HG02678 (cell line): Measurements from ENCODE around the gene CHADL.

Experiments
- ATAC-seq: cut with Tn5 transposase; IDR thresholded peaks from one replicate; pipeline ENCODE4 v1.9.1; 2021; ENCODE audit warnings: mild to moderate bottlenecking, moderate library complexity; ENCODE audit not compliant: unreplicated experiment

CHADL gene

DNA sequence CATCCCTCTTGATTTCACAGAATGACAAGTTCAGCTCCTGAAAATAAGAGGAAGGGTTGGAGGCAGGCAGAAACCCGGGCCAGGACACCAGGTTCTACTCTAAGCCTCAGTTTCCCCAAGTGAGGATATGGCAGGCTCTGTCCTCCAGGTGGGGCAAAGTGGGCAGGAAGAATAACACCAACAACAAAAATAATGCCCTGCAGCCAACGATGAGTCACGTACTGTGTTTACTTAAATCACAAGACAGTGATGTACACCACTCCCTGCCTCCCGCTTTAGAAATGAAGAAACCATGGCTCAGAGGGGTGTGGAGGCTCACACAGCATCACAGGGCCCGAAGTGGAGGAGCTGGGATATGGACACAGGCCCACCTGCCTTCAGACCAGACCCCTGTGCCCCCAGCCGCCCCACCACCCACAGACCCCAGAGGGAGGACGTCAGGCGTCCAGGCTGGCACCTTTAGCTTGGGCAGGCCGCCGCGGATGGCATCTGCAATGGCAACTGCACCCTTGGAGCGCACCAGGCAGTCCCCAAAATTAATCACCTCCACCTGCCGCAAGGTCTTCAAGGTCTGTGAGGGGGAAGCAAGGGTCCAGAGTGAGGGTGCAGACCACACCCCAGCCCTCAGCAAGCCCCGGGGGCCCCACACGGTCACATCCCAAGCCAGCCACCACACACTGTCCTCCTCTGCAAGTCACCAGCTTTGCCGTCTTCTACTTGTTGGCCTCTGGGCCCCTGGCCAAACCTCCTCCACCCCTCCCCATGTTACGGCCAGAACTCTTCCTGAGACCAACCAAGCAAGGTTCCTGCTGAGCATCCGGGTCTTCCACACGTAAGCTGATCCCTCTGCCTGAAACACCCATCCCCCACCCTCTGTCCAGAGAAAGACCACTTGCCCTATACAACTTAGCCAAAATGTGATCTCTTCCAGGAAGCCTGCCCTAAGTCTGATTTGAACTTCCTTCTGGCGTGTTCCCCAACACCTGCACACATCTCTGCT lies 15.8 kb upstream of the CHADL start:
- ATAC-seq, result no peak

- no peak for ATAC-seq
Measured at GRCh38 chr22:41254230-41254629, 13.5 kb upstream of the CHADL start.

- ATAC-seq, result no peak
Measured at GRCh38 chr22:41252365-41252764, 11.6 kb upstream of the CHADL start.

- no peak for ATAC-seq
Measured at GRCh38 chr22:41250127-41250526, 9.4 kb upstream of the CHADL start.

DNA sequence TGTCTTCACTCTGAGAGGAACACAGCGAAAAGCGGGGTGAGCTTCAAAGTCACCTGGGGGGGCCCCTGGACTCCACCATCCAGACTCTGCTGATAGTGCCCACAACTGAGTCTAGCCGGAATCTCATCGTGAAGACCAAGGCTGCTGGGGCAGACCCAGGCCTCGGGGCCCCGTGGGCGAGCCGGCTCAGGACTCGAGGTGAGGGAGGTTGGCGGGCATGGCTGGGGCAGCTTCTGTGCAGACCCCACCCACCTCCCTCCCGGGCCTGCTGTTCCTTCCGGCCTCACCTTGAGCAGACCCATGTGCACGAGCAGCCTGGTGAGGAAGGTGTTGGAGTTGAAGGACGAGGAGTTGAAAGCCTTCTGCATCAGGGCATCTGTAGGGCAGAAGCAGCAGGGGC lies 8.7 kb upstream of the CHADL start:
- no peak for ATAC-seq

- ATAC-seq, result no peak
Measured at GRCh38 chr22:41248758-41249157, 8.0 kb upstream of the CHADL start.

DNA sequence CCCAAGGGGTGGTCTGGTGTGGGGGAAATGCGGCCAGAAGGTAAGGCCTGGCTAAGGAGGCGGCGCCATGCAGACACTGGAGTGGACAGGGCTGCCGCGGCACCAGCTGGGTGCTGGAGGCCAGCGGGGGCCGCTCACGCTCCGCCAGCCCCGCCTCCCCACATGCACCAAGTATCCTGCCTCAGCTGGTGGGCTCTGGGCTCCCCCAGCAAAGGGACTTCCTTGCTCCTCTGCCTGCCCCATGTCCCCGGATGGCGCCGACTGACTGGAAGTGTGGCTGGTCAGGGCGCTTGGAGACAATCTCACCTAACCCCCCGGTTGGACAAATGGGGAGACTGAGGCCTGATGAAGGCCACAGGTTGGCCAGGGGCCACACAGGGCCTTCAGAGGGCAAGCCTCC lies 7.6 kb upstream of the CHADL start:
- ATAC-seq, result no peak

- ATAC-seq, result no peak
Measured at GRCh38 chr22:41247703-41248102, 7.0 kb upstream of the CHADL start.

- no peak for ATAC-seq
Measured at GRCh38 chr22:41245917-41246499, 5.3 kb upstream of the CHADL start.

- ATAC-seq, result no peak
Measured at GRCh38 chr22:41243361-41243760, 2.6 kb upstream of the CHADL start.

GRCh38 chr22:41242396-41243117 lies 1.8 kb upstream of the CHADL start:
- no peak for ATAC-seq

GRCh38 chr22:41241133-41241676 lies 474 bp upstream of the CHADL start:
- no peak for ATAC-seq

GRCh38 chr22:41239443-41240128 lies 1.1 kb downstream of the CHADL start:
- no peak for ATAC-seq

DNA sequence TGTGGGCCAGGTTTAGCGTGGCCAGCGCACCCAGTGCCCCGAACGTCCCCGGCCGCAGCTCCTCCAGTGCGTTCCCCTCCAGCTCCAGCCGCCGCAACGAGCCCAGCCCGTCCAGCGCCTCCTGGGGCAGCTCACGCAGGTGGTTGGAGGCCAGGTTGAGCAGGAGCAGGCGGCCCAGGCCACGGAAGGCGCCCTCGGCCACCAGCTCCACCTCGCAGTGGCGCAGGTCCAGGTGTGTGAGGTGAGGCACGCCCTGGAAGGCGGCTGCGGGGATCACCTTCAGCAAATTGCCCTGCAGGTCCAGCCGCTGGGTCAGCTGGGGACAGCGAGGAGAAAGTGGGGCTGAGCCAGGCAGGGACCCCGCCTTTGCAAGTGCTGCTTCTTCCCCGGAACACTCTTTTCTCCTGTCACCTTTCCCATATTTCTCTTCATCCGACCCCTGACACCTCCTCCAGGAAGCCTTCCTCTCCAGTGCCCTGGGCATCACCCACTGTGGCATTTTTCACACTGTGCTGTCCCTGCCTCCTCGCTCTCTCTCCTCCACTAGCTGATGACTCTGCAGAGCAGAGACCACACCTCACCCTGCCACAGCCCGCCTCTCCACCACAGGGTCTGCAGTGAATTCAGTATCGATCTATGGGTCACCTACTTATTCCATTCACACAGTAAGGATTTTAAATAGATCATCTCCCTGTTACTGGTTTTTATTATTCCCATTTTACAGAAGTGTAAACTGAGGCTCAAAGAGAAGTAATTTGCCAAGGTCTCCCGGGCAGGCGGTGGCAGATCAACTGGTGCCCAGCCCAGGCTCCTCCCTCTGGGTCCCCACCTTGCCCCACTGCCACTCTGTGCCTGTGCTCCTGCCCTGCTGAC lies 1.9 kb downstream of the CHADL start:
- no peak for ATAC-seq

DNA sequence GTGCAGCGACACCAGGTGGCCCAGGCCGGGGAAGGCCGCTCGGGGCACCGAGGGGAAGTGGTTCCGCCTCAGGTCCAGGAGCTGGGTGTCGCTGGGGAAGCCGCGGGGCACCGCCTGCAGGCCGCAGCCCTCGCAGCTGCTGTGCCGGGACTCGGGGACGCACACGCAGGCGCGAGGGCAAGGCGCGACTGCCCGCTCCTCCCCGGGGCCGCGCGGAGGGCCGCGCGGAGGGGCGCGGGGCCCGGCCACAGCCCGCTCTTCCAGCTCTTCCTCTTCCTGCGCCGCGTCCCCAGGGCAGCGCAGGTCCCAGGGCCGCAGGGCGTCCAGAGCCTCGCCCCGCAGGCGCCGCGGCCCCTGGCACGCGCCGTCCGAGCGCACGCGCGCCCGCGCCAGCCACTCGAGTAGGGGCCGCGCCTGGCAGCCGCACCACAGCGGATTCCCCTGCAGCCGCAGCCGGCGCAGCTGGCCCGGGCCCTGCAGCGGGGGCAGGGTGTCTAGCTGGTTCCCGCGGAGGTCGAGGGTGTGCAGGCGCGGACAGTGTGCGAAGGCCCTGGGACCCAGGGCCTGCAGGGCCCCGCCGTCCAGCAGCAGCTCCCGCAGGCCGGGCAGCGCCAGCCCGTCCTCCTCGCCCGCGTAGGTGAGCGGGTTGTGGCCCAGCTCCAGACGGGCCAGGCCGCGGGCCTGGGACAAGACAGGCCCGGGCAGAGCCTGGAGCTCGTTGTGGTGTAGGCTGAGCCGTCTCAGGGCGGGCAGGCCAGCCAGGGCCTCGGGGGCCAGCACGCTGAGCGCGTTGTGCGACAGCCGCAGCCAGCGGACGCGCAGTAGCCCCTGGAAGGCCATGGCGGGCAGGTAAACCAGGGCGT lies 2.8 kb downstream of the CHADL start:
- peak; percentile 67 for ATAC-seq

GRCh38 chr22:41237036-41237706 lies 3.6 kb downstream of the CHADL start:
- ATAC-seq, result no peak

DNA sequence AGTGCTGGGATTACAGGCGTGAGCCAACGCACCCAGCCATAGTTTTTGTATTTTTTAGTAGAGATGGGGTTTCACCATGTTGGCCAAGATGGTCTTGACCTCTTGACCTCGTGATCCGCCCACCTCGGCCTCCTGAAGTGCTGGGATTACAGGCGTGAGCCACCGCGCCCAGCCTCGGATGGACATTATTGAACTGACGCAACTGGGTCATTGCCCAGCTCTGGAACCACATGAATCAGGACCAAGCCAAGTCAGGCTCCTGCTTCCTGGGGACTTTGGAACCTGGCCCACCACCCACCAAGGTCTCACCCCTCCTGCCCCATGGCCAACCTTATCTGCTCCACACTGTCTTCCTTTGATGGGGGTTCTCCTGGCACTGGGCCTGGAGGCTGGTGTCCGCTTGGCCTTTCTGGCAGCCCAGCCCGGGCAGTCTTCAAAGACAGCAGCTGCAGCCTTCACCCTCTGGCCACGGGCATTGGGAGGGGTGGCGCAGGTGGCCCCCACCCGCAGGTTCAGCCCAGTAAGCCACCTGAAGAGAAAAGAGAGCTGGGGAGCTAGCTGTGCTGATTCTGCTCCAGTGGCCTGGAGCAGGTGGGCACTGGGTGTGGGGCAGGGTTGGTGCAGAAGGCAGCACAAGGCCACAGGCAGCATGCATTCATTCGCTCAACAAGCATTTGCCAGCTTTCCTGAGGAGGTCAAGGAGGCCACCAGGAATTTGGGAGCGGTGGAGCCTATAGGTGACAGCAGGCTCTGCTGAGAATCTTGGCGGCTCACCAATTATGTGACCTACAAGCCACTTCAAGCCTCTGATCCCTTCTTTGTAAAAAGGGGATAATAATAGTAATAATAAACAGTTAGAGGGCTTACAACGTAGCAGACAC lies 5.7 kb downstream of the CHADL start:
- no peak for ATAC-seq
